Lung (tissue), 12 donors: ENCODE data around the gene SH3GL2. TPM values are rescaled to one million over a fixed set of nuclear protein-coding genes. Genes with fewer than 3 reads are reported as not detected.

Experiments used
- ATAC-seq: fragments of 200-7000 bp; cut with Tn5 transposase; one replicate; pipeline ENCODE4 v1.9.1; 2020; ENCODE audit warnings: moderate number of reproducible peaks; ENCODE audit not compliant: insufficient read depth, low FRiP score
- DNase-seq, 3 donors: peaks; one replicate each; pipeline ENCODE4 v3.0.0-alpha.2; 2013 to 2017
- H3K27ac ChIP-seq, 2 donors: one replicate each; pipeline ENCODE4 v1.5.1; 2013; ENCODE audit warnings: mild to moderate bottlenecking in 2 of 2, moderate library complexity in 2 of 2, control low read depth in 1 of 2, inconsistent platforms in 1 of 2, low read depth in 1 of 2, low read length in 1 of 2
- H3K27me3 ChIP-seq, 3 donors: one replicate each; pipeline ENCODE4 v1.5.1; 2013; ENCODE audit warnings: low read length in 2 of 3; ENCODE audit not compliant: control insufficient read depth in 3 of 3, insufficient read depth in 3 of 3
- H3K36me3 ChIP-seq, 4 donors: one replicate each; pipeline ENCODE4 v1.5.1; 2013; ENCODE audit warnings: low read length in 4 of 4, mild to moderate bottlenecking in 1 of 4, moderate library complexity in 1 of 4; ENCODE audit not compliant: control insufficient read depth in 4 of 4, insufficient read depth in 4 of 4
- H3K4me1 ChIP-seq, 5 donors: one replicate each; pipeline ENCODE4 v1.5.1; 2013; ENCODE audit warnings: low read length in 5 of 5, mild to moderate bottlenecking in 2 of 5, moderate library complexity in 1 of 5; ENCODE audit not compliant: control insufficient read depth in 5 of 5, insufficient read depth in 5 of 5
- H3K4me3 ChIP-seq: one replicate; pipeline ENCODE4 v1.5.1; 2013; ENCODE audit warnings: mild to moderate bottlenecking, control low read depth, moderate library complexity
- H3K9ac ChIP-seq, 2 donors: one replicate each; pipeline ENCODE4 v1.5.1; 2013; ENCODE audit warnings: low read length in 2 of 2, control low read depth in 1 of 2; ENCODE audit not compliant: insufficient read depth in 1 of 2
- H3K9me3 ChIP-seq, 4 donors: one replicate each; pipeline ENCODE4 v1.5.1; 2013; ENCODE audit warnings: low read length in 3 of 4, mild to moderate bottlenecking in 1 of 4, moderate library complexity in 1 of 4; ENCODE audit not compliant: control insufficient read depth in 4 of 4, insufficient read depth in 3 of 4
- WGBS, 2 donors: extraction: QIAGEN DNeasy Blood & Tissue Kit; methylation state at CpG; one replicate each; pipeline ENCODE4 v1.1.7; 2013; 5-methylcytosine and 5-hydroxymethylcytosine counted together
- polyA plus RNA-seq, 2 donors: library from polyadenylated mRNA; stranded (reverse); fragments of 200-250 nt; gene quantifications; one replicate each; pipeline ENCODE4 v1.2.1, GENCODE V29; 2013
- total RNA-seq, 2 donors: library from RNA; depleted of rRNA in 1 of 2; stranded (reverse); fragments of >200 nt in 1 of 2; gene quantifications; one replicate each; pipeline ENCODE4 v1.2.1, GENCODE V29; 2014 to 2021
- TF ChIP-seq, protein P1 (sequence below): IDR thresholded peaks from 2 replicates; pipeline ENCODE4 v1.5.1; 2012; ENCODE audit warnings: mild to moderate bottlenecking; ENCODE audit errors: control extremely low read depth, extremely low read depth
- donor health status: control.
- donor health status: control.
- donor health status: Bipolar disorder and iron deficiency.
- donor health status: healthy.
- donor health status: DM: yes; HTN: yes; CAD: no.

Gene SH3GL2
- total and polyA plus RNA-seq, 4 donors, result 0.07 to 2.9 (median 1.1) TPM

DNA sequence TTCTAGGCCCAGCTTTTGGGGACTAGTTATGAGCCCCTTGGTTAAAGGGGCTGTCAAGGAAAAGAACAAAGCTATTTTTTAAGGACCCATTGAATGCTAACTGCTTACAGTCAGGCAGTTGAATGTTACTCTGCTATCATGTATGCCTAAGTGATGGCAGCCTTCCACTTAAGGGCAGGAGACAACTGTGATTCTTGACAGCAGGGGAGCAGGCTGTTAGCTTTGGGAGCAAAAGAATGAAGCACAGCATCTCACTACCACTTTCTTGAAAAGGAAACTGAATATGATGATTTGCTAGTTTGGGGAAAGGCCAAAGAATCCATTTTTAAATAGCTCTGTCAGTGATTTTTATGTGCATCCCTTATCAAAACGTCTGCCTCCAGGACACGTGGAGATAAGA is 221.6 kb downstream of the SH3GL2 start:
- ATAC-seq, result no peak
- WGBS, 2 donors, result 55 to 63% methylated on average over 2 of the region's 2 CpGs
- H3K9me3 ChIP-seq, result no peaks in the 10 kb centered on the region

DNA sequence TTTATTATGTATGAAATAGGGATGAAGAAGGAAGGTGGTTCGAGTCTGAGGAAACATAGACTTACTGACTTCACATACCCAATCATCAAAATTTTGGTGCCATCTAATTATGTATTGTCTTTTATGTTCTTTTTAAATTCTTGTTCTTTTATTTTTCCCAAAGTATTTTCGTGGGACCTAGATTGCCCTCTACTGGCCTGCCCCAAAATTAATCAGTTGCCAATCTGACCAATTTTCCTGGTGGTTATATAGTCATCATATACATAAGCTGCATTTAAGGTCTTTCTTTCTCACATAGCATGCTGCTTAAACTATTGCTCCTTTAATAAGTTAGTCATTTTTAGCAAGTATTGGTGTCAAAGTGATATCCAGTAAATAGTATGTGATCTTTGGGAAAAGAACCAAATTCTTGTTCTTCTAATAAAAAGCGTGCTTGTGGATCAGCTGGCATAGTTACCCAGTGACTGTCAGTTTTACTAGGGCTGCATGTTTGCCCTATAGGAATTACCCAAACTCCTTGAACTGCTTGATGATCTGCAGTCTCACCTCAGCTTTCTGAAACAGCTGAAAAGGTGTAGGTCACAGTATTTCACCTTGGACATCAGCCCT is 223.5 kb downstream of the SH3GL2 start:
- Histone ChIP-seq H3K36me3 (no peaks in the 10 kb centered on the region), H3K9me3 (no peaks in the 10 kb centered on the region), H3K27me3 (no peaks in the 10 kb centered on the region), H3K27ac (no peak overlapping the region), H3K4me3 (no peak overlapping the region), H3K9ac (no peak overlapping the region), H3K4me1 (peaks cover 0 to 4% (median 0%) of the 10 kb centered on the region in 5 donors)
- WGBS, 2 donors, result 46 to 50% methylated on average over 3 of the region's 3 CpGs
- TF ChIP-seq, protein P1, sequence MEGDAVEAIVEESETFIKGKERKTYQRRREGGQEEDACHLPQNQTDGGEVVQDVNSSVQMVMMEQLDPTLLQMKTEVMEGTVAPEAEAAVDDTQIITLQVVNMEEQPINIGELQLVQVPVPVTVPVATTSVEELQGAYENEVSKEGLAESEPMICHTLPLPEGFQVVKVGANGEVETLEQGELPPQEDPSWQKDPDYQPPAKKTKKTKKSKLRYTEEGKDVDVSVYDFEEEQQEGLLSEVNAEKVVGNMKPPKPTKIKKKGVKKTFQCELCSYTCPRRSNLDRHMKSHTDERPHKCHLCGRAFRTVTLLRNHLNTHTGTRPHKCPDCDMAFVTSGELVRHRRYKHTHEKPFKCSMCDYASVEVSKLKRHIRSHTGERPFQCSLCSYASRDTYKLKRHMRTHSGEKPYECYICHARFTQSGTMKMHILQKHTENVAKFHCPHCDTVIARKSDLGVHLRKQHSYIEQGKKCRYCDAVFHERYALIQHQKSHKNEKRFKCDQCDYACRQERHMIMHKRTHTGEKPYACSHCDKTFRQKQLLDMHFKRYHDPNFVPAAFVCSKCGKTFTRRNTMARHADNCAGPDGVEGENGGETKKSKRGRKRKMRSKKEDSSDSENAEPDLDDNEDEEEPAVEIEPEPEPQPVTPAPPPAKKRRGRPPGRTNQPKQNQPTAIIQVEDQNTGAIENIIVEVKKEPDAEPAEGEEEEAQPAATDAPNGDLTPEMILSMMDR, result no peak
- ATAC-seq (no peak), DNase-seq (peak in 1 of 3 donors; percentile 23)

More for the DNA sequence above, 221.6 kb downstream of the SH3GL2 start:
- TF ChIP-seq, protein P1, result no peak
- DNase-seq, result no peak
- Histone ChIP-seq H3K27ac (no peak overlapping the region), H3K9ac (no peak overlapping the region), H3K27me3 (peaks cover 0 to under 1% (median 0%) of the 10 kb centered on the region in 3 donors), H3K4me1 (peaks cover 0 to 4% (median 0%) of the 10 kb centered on the region in 5 donors), H3K4me3 (no peak overlapping the region), H3K36me3 (no peaks in the 10 kb centered on the region)

DNA sequence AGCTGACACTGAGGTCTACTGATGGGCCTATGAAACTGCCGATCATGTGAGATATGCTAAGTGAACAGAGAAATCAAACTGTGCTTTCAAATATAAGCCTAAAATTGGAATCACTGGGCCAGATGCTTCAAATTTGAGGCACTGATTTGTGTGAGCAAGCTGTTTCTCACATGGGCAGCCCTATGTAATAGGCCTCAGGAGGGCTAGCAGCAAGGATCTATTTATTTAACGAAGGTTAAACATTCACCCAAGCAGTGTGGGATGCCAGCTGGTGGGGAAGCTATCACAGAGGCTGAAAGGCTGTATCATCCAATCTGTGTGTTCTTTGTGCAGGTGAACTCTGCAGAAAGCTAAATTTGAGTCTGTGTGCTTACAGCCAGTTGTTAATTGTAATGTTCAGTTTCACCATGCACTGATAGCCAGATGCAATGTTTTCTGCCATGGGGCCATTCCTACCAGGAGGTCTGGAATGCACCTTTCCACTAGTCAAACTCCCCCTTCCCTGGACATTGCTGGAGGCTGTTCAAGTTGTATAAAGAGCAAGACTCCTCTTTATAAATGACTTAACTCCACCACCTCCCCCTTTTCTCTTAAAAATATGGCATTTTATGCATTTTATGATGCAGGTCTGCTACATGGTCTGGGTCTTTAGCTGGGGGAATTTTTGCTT is 228.9 kb downstream of the SH3GL2 start:
- WGBS, 2 donors, result 79 to 86% methylated on average over 2 of the region's 2 CpGs
- H3K36me3 ChIP-seq, result no peaks in the 10 kb centered on the region
- H3K9ac ChIP-seq, result no peak overlapping the region
- TF ChIP-seq, protein P1, result no peak
- no peak overlapping the region for H3K4me3 ChIP-seq
- DNase-seq, result peak in 2 of 3 donors; percentile 4 to 27
- no peak overlapping the region for H3K27ac ChIP-seq
- ATAC-seq, result no peak
- H3K27me3 ChIP-seq, result peaks cover 0 to 6% (median 0%) of the 10 kb centered on the region in 3 donors
- no peaks in the 10 kb centered on the region for H3K9me3 ChIP-seq
- H3K4me1 ChIP-seq, result peaks cover 0 to 6% (median 0%) of the 10 kb centered on the region in 5 donors
